K562 (cell line): ENCODE data around the gene CEMIP. TPM values are rescaled to one million over a fixed set of nuclear protein-coding genes. Genes with fewer than 3 reads are reported as not detected.
A peak's percentile ranks its signal among the peaks of the same experiment; 100 is the strongest.

Experiments
- ATF1 ChIP-seq, 2 experiments: fragments of 450-650 bp in 1 of 2; IDR thresholded peaks; 2 replicates each; pipeline ENCODE4 v1.6.1; 2016; ENCODE audit warnings: missing compliant biosample characterization in 1 of 2, missing genetic modification characterization in 1 of 2
- CHCHD3 ChIP-seq: fragments of 250-450 bp; sonication (Bioruptor Pico); IDR thresholded peaks from 2 replicates; pipeline ENCODE4 v2.1.2; 2022; ENCODE audit warnings: mild to moderate bottlenecking
- DDX20 ChIP-seq: fragments of 450-650 bp; IDR thresholded peaks from 2 replicates; pipeline ENCODE4 v1.6.1; 2016; ENCODE audit warnings: missing genetic modification characterization, low read depth, mild to moderate bottlenecking, missing compliant biosample characterization, moderate library complexity
- DMBX1 ChIP-seq: fragments of 250-450 bp; sonication (Bioruptor Pico); IDR thresholded peaks from 2 replicates; pipeline ENCODE4 v1.8.0; 2022; ENCODE audit warnings: inconsistent platforms, mild to moderate bottlenecking, moderate library complexity, borderline replicate concordance
- ELK3 ChIP-seq: fragments of 450-650 bp; formaldehyde crosslinking; IDR thresholded peaks from 2 replicates; pipeline ENCODE4 v1.4.0; 2020; ENCODE audit warnings: mild to moderate bottlenecking
- ESRRA ChIP-seq: fragments of 450-650 bp; IDR thresholded peaks from 2 replicates; pipeline ENCODE4 v1.6.1; 2014; ENCODE audit warnings: low read depth, mild to moderate bottlenecking, moderate library complexity, borderline replicate concordance
- KDM5B ChIP-seq: fragments of 200-600 bp; sonication (generic); IDR thresholded peaks from 2 replicates; pipeline ENCODE4 v1.6.1; 2012; ENCODE audit warnings: low read depth, mild to moderate bottlenecking, moderate library complexity, low read length, control low read depth, inconsistent platforms; ENCODE audit not compliant: insufficient replicate concordance
- MITF ChIP-seq: IDR thresholded peaks from 2 replicates; pipeline ENCODE4 v1.6.1; 2014; ENCODE audit warnings: antibody characterized with exemption
- MTA3 ChIP-seq: fragments of 450-650 bp; formaldehyde crosslinking; IDR thresholded peaks from 2 replicates; pipeline ENCODE4 v1.6.1; 2017; ENCODE audit warnings: mild to moderate bottlenecking, borderline replicate concordance
- NBN ChIP-seq: fragments of 450-650 bp; IDR thresholded peaks from 2 replicates; pipeline ENCODE4 v1.6.1; 2016; ENCODE audit warnings: low read depth, mild to moderate bottlenecking
- NCOA4 ChIP-seq: fragments of 450-650 bp; IDR thresholded peaks from 2 replicates; pipeline ENCODE4 v1.6.1; 2018; ENCODE audit warnings: mild to moderate bottlenecking; ENCODE audit not compliant: partially characterized antibody
- NKRF ChIP-seq: fragments of 450-650 bp; IDR thresholded peaks from 2 replicates; pipeline ENCODE4 v1.6.1; 2016; ENCODE audit warnings: borderline replicate concordance
- RAD21 ChIP-seq, 2 experiments: fragments of 250-450 bp in 1 of 2; fragments of 450-650 bp in 1 of 2; sonication (Bioruptor Pico) in 1 of 2; formaldehyde crosslinking in 1 of 2; IDR thresholded peaks in 1 of 2; conservative IDR thresholded peaks in 1 of 2; 2 replicates each; pipeline versions ENCODE4 v1.4.0 to v1.8.0; 2020 to 2022; ENCODE audit warnings: mild to moderate bottlenecking in 2 of 2, moderate library complexity in 1 of 2
- SNRNP70 ChIP-seq: fragments of 200-400 bp; formaldehyde crosslinking; optimal IDR thresholded peaks from 2 replicates; pipeline ENCODE3; 2017; ENCODE audit warnings: low read depth, low read length
- SP1 ChIP-seq: sonication (generic); formaldehyde crosslinking; IDR thresholded peaks from 2 replicates; pipeline ENCODE4 v1.8.1; 2022; ENCODE audit warnings: mild to moderate bottlenecking, missing genetic modification reagents
- ZNF143 ChIP-seq: sonication (generic); formaldehyde crosslinking; IDR thresholded peaks from 2 replicates; pipeline ENCODE4 v1.9.0; 2022; ENCODE audit warnings: mild to moderate bottlenecking, missing genetic modification reagents
- ZNF518B ChIP-seq: fragments of 250-450 bp; sonication (Bioruptor Pico); IDR thresholded peaks from 2 replicates; pipeline ENCODE4 v1.5.0; 2021; ENCODE audit warnings: mild to moderate bottlenecking, moderate library complexity
- ZNF551 ChIP-seq: fragments of 250-450 bp; sonication (Bioruptor Pico); IDR thresholded peaks from 2 replicates; pipeline ENCODE4 v1.5.0; 2021; ENCODE audit warnings: mild to moderate bottlenecking, moderate library complexity
- ZSCAN32 ChIP-seq: fragments of 450-650 bp; formaldehyde crosslinking; IDR thresholded peaks from 2 replicates; pipeline ENCODE4 v1.4.0; 2020; ENCODE audit warnings: mild to moderate bottlenecking, moderate library complexity
- polyA plus RNA-seq, 8 experiments: library from polyadenylated mRNA; depleted of rRNA in 4 of 8; stranded (reverse) in 5 of 8; unstranded in 3 of 8; fragments of >200 nt; fragmentation: Nextera tagmentation in 2 of 8; fragmentation: Illumina TruSeq in 1 of 8; extraction: Ambion mirVana in 2 of 8; extraction: Trizol in 1 of 8; gene quantifications; 2 replicates each; pipeline versions ENCODE4 v1.2.1 to v1.2.3, GENCODE V29; 2011 to 2014; ENCODE audit warnings: inconsistent platforms in 1 of 8, missing spikeins in 1 of 8
- total RNA-seq, 7 experiments: library from RNA; depleted of rRNA in 6 of 7; stranded (reverse); fragments of >200 nt in 6 of 7; fragmentation: Illumina TruSeq in 2 of 7; extraction: Trizol in 2 of 7; gene quantifications; 2 replicates each; pipeline versions ENCODE4 v1.2.1 to v1.2.3, GENCODE V29; 2011 to 2021; ENCODE audit warnings: low replicate concordance in 1 of 7

The CEMIP gene
- total and polyA plus RNA-seq, 9 of the 15 experiments (the other 6 are each of a cell fraction or from before 2014, with no cell fraction given), result 0.33 TPM; not detected in 8

- TF ChIP-seq ZNF551 (CRISPR knock-in tag), result no peak
- TF ChIP-seq ELK3 (CRISPR knock-in tag), result no peak
- TF ChIP-seq DMBX1 (CRISPR knock-in tag), result no peak
- TF ChIP-seq MITF, result no peak
- TF ChIP-seq SNRNP70, result no peak
- TF ChIP-seq SP1 (CRISPR knock-in tag), result peak; percentile 86
- no peak for TF ChIP-seq ZSCAN32 (CRISPR knock-in tag)
- TF ChIP-seq ZNF518B, result no peak
- TF ChIP-seq NKRF, result peak; percentile 80; the same call in 1 of the 2 replicates
- no peak for TF ChIP-seq ATF1 (CRISPR knock-in tag; IDR thresholded peaks at IDR 0.05)
- peak; percentile 74 for TF ChIP-seq ATF1 (tag; IDR thresholded peaks at IDR 0.05)
- TF ChIP-seq DDX20 (tag), result no peak
- TF ChIP-seq NBN, result peak; percentile 29; the same call in 1 of the 2 replicates
- no peak for TF ChIP-seq CHCHD3
- TF ChIP-seq ZNF143 (CRISPR knock-in tag), result no peak
- TF ChIP-seq RAD21 (CRISPR knock-in tag; conservative IDR thresholded peaks at IDR 0.05 in 1 of 2, IDR thresholded peaks at IDR 0.05 in 1 of 2), result no peak
- TF ChIP-seq KDM5B, result peak; percentile 97
- peak; percentile 45; the same call in 1 of the 2 replicates for TF ChIP-seq MTA3
- no peak for TF ChIP-seq NCOA4
- TF ChIP-seq ESRRA, result peak; percentile 43; the same call in 1 of the 2 replicates
Observed at GRCh38 chr15:80989518-80990478, 210.6 kb downstream of the CEMIP start, which contains the start of gene MESD (continued).
